GM19397 (cell line): ENCODE results near the gene PLD3.
A peak's percentile ranks its signal among the peaks of the same experiment; 100 is the strongest.
"Not testable (repeated sequence)": the region's sequence is repeated elsewhere in the genome, so short reads cannot be mapped to it uniquely, and the experiment has no call there.

Source experiments
- ATAC-seq: cut with Tn5 transposase; IDR thresholded peaks from one replicate; pipeline ENCODE4 v1.9.1; 2021; ENCODE audit warnings: mild to moderate bottlenecking, moderate library complexity; ENCODE audit not compliant: unreplicated experiment

The PLD3 gene

GRCh38 chr19:40383668-40384248 is 35.3 kb downstream of the PLD3 start:
- ATAC-seq = no peak

- no peak for ATAC-seq
These were observed 38.7 kb downstream of the PLD3 start for GRCh38 chr19:40387155-40387554.

- no peak for ATAC-seq
These were observed 40.0 kb downstream of the PLD3 start for GRCh38 chr19:40388481-40388880.

- ATAC-seq = no peak
These were observed 41.0 kb downstream of the PLD3 start for GRCh38 chr19:40389404-40390083.

GRCh38 chr19:40390084-40390742 is 41.7 kb downstream of the PLD3 start, which contains the start of gene HIPK4:
Gene HIPK4 (minus strand): TSS chr19:40390181. CDS start chr19:40389902, 279 bp downstream.
- no peak for ATAC-seq

GRCh38 chr19:40392123-40392522 is 43.6 kb downstream of the PLD3 start:
- no peak for ATAC-seq

- no peak for ATAC-seq
These were observed 44.5 kb downstream of the PLD3 start for GRCh38 chr19:40392894-40393517.

- no peak for ATAC-seq
These were observed 45.7 kb downstream of the PLD3 start for GRCh38 chr19:40393894-40394815.

GRCh38 chr19:40394816-40395210 is 46.3 kb downstream of the PLD3 start:
- no peak for ATAC-seq

- ATAC-seq = no peak
These were observed 47.5 kb downstream of the PLD3 start for GRCh38 chr19:40395956-40396355.

- ATAC-seq = no peak
These were observed 48.5 kb downstream of the PLD3 start for GRCh38 chr19:40396886-40397567.

- no peak for ATAC-seq
These were observed 49.0 kb downstream of the PLD3 start for GRCh38 chr19:40397568-40397906.

- no peak for ATAC-seq
These were observed 50.1 kb downstream of the PLD3 start for GRCh38 chr19:40398417-40399131.

GRCh38 chr19:40400559-40400958 is 52.1 kb downstream of the PLD3 start:
- ATAC-seq = no peak

GRCh38 chr19:40403262-40403984 is 54.9 kb downstream of the PLD3 start:
- peak; percentile 67 for ATAC-seq

- no peak for ATAC-seq
These were observed 59.5 kb downstream of the PLD3 start for GRCh38 chr19:40407714-40408597.

GRCh38 chr19:40408598-40408925 is 60.1 kb downstream of the PLD3 start:
- not testable (repeated sequence) for ATAC-seq

GRCh38 chr19:40410030-40410389 is 61.5 kb downstream of the PLD3 start:
- ATAC-seq = no peak
